Natural killer cell (primary cell): Measurements from ENCODE around the gene ENOX2. TPM values are rescaled to one million over a fixed set of nuclear protein-coding genes. Genes with fewer than 3 reads are reported as not detected.

Experiments
- ATAC-seq, 3 donors: fragments of 150-1000 bp in 2 of 3; fragments of 200-7000 bp in 1 of 3; cut with Tn5 transposase; 1 replicate in 1 of 3; 2 replicates in 2 of 3; pipeline ENCODE4 v1.10.0; 2021; ENCODE audit warnings: mild to moderate bottlenecking in 2 of 3, moderate library complexity in 2 of 3
- DNase-seq, 2 donors: peaks; one replicate each; pipeline versions ENCODE4 v3.0.0 to v3.0.0-alpha.2; 2013 to 2021; ENCODE audit warnings: mixed read lengths in 1 of 2
- H3K27ac ChIP-seq: one replicate; pipeline ENCODE4 v1.5.1; 2013; ENCODE audit warnings: mild to moderate bottlenecking, low read length
- H3K27me3 ChIP-seq: one replicate; pipeline ENCODE4 v1.6.1; 2013; ENCODE audit warnings: low read length; ENCODE audit not compliant: control insufficient read depth, insufficient read depth
- H3K36me3 ChIP-seq: one replicate; pipeline ENCODE4 v1.6.1; 2013; ENCODE audit warnings: low read length; ENCODE audit not compliant: control insufficient read depth, insufficient read depth
- H3K4me1 ChIP-seq: one replicate; pipeline ENCODE4 v1.6.1; 2013; ENCODE audit warnings: low read length; ENCODE audit not compliant: control insufficient read depth, insufficient read depth
- H3K4me3 ChIP-seq: one replicate; pipeline ENCODE4 v1.5.1; 2013; ENCODE audit warnings: low read length
- H3K9me3 ChIP-seq: one replicate; pipeline ENCODE4 v1.6.1; 2013; ENCODE audit warnings: low read length; ENCODE audit not compliant: control insufficient read depth, insufficient read depth
- H3K27ac Mint-ChIP-seq, 2 donors: one replicate each; pipeline ENCODE4 v1.8.0; 2022; ENCODE audit warnings: mild to moderate bottlenecking in 2 of 2, mixed read lengths in 2 of 2, moderate library complexity in 1 of 2
- H3K27me3 Mint-ChIP-seq, 2 donors: one replicate each; pipeline ENCODE4 v1.8.0; 2022; ENCODE audit warnings: low read depth in 2 of 2, mixed read lengths in 2 of 2
- H3K36me3 Mint-ChIP-seq: one replicate; pipeline ENCODE4 v1.8.0; 2022; ENCODE audit warnings: mixed read lengths
- H3K4me1 Mint-ChIP-seq, 2 donors: one replicate each; pipeline ENCODE4 v1.8.0; 2022; ENCODE audit warnings: mixed read lengths in 2 of 2
- H3K4me3 Mint-ChIP-seq: one replicate; pipeline ENCODE4 v1.8.0; 2022; ENCODE audit warnings: mild to moderate bottlenecking, moderate library complexity, mixed read lengths
- H3K9me3 Mint-ChIP-seq, 2 donors: one replicate each; pipeline ENCODE4 v1.8.0; 2022; ENCODE audit warnings: mixed read lengths in 2 of 2
- WGBS: methylation state at CpG from one replicate; pipeline ENCODE4 v1.1.7; 2013; ENCODE audit warnings: missing lambda C conversion rate; ENCODE audit not compliant: insufficient coverage; 5-methylcytosine and 5-hydroxymethylcytosine counted together
- intact Hi-C: fragments of 100-400 bp; cut with micrococcal nuclease; formaldehyde crosslinking; loops from one replicate; pipeline ENCODE4 v1.14.2; 2022
- total RNA-seq, 4 donors: library from RNA; stranded (reverse); fragments of 120-200 nt in 1 of 4; gene quantifications; one replicate each; pipeline versions ENCODE4 v1.2.3 to v1.2.4, GENCODE V29; 2013 to 2022
- TF ChIP-seq, protein P1 (sequence below): fragments of 200-600 bp; IDR thresholded peaks from one replicate; pipeline ENCODE4 v1.8.0; 2022; ENCODE audit warnings: antibody characterized with exemption

Gene ENOX2
- total RNA-seq, 3 donors from 2014 or later (not counting 1 experiment from before 2014, with no cell fraction given): 9.3 to 14.7 (median 13.3) TPM

DNA sequence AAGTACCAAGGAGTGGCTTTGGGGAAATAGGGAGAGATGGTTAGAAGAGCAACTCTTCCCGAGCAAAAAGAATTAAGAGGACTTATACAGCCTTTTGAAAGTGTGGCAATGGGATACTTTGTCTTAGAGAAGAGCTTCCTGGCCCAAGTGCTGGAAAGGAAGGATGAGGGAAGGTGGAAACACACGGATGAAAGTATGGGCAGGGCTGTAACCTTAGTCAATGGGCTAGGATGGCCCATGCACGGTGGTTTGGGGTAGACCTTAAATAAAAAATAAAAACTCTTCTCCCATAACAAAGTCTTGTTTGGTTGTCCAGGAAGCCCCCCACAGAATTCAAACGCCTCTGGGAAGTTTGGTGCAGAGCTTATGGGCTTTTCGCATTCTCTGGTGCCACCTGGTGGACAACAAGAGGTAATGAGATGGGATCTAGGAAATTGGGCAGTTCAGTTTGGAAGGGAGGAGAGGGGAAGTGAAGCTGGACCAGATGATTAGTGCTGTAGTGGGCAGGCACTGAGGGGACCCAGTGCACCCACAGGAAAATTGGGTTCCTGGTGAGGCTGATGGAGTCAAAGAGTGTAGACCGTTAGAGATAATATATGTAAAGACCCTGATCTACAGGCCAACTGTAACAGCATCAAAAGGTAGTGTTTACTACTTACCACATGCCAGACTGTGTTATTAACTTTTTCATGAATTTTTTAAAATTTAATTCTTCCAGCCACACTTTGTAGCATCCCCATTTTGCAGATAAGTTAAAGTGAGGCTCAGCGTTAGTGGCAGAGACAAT, 13.8 kb upstream of the ENOX2 start:
- Histone ChIP-seq H3K36me3 (no peaks in the 10 kb centered on the region), H3K4me3 (no peak overlapping the region), H3K27me3 (no peaks in the 10 kb centered on the region), H3K9me3 (no peaks in the 10 kb centered on the region), H3K4me1 (no peaks in the 10 kb centered on the region), H3K27ac (no peak overlapping the region)
- 37% methylated on average over 3 of the region's 7 CpGs for WGBS
- TF ChIP-seq, protein P1, sequence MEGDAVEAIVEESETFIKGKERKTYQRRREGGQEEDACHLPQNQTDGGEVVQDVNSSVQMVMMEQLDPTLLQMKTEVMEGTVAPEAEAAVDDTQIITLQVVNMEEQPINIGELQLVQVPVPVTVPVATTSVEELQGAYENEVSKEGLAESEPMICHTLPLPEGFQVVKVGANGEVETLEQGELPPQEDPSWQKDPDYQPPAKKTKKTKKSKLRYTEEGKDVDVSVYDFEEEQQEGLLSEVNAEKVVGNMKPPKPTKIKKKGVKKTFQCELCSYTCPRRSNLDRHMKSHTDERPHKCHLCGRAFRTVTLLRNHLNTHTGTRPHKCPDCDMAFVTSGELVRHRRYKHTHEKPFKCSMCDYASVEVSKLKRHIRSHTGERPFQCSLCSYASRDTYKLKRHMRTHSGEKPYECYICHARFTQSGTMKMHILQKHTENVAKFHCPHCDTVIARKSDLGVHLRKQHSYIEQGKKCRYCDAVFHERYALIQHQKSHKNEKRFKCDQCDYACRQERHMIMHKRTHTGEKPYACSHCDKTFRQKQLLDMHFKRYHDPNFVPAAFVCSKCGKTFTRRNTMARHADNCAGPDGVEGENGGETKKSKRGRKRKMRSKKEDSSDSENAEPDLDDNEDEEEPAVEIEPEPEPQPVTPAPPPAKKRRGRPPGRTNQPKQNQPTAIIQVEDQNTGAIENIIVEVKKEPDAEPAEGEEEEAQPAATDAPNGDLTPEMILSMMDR: peak; percentile 66
- Mint-ChIP-seq H3K4me3 (no peak overlapping the region), H3K27me3 (peaks cover 0 to 51% of the 10 kb centered on the region in 2 donors), H3K36me3 (no peaks in the 10 kb centered on the region), H3K9me3 (no peaks in the 10 kb centered on the region), H3K27ac (no peak overlapping the region), H3K4me1 (no peaks in the 10 kb centered on the region)
- ATAC-seq (peak in 2 of 3 donors; percentile 52 to 84), DNase-seq (peak; percentile 15 to 78)
- intact Hi-C loops: loop anchor here (1.0 to 5.0 kb wide), 5 partner anchors 340 to 1315 kb away; no protein-coding TSS in a partner anchor

DNA sequence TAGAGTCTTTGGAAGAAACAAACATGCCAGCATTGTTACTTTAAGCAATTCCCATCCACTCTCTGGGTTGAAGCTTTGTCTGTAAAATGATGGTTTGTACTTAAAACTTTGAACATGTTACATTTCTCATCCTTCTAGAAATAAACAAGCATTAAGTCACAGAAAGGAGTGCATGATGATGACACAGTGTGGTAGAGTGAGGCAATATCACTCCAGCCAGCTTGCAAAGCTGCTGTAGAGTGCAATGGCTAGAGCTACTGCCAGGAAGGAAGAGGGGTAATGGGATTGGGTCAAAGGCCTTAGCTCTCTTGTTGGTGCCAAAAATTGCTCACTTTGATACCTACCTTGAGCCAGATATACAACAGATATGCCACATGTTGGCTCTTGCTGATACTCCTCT, 12.3 kb upstream of the ENOX2 start:
- H3K9me3 Mint-ChIP-seq: no peaks in the 10 kb centered on the region
- H3K27me3 ChIP-seq: no peaks in the 10 kb centered on the region
- H3K36me3 ChIP-seq: no peaks in the 10 kb centered on the region
- peaks cover 0 to 40% of the 10 kb centered on the region in 2 donors for H3K27me3 Mint-ChIP-seq
- no peak for DNase-seq
- no peaks in the 10 kb centered on the region for H3K4me1 Mint-ChIP-seq
- no peak overlapping the region for H3K27ac Mint-ChIP-seq
- intact Hi-C loops: loop anchor here (5.0 kb wide), 2 partner anchors 523 to 1313 kb away; no protein-coding TSS in a partner anchor
- no peak overlapping the region for H3K4me3 Mint-ChIP-seq
- TF ChIP-seq, protein P1: no peak
- ATAC-seq: no peak
- no peak overlapping the region for H3K27ac ChIP-seq
- no peak overlapping the region for H3K4me3 ChIP-seq
- no peaks in the 10 kb centered on the region for H3K9me3 ChIP-seq
- no peaks in the 10 kb centered on the region for H3K36me3 Mint-ChIP-seq
- H3K4me1 ChIP-seq: no peaks in the 10 kb centered on the region

DNA sequence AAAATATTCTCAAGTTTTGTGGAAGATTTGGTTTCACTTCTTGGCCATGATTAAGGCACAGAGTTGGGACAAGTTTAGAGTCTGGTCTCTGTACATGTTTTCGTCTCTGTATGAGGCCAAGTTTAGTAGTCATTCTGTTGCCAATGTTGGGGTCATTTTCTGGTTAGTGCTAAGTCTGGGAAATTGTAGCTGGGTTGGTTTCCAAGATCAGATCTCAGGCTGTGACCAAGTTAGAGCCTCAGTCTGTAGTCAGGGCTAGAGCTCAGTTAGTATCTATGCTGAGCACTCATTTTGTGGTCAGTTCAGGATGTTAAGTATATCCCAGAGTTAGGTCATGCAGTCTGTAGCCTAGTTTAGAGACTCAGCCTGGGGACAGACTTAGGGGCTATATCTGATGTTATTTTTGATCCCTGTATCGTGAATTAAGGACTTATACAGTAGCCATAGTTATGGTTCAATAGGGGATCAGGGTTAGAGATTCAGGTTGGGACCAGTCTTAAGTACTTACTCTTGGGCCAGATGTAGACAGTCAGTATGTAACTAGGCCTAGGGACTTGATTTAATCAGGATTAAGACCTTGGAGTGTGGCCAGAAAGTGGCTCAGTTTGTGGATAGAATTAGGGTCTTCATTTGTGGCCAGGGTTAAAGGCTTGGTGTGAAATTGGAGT, 6.6 kb upstream of the ENOX2 start:
- no peak overlapping the region for H3K27ac ChIP-seq
- H3K4me1 ChIP-seq: no peaks in the 10 kb centered on the region
- H3K36me3 ChIP-seq: no peaks in the 10 kb centered on the region
- H3K27me3 ChIP-seq: no peaks in the 10 kb centered on the region
- H3K27ac Mint-ChIP-seq: no peak overlapping the region
- intact Hi-C loops: no loop called here
- H3K4me3 Mint-ChIP-seq: no peak overlapping the region
- WGBS: 79% methylated on average over 2 of the region's 2 CpGs
- H3K4me1 Mint-ChIP-seq: no peaks in the 10 kb centered on the region
- peaks cover 4 to 15% of the 10 kb centered on the region in 2 donors for H3K27me3 Mint-ChIP-seq
- TF ChIP-seq, protein P1: no peak
- H3K9me3 Mint-ChIP-seq: no peaks in the 10 kb centered on the region
- DNase-seq (no peak), ATAC-seq (no peak)
- no peaks in the 10 kb centered on the region for H3K36me3 Mint-ChIP-seq
- H3K9me3 ChIP-seq: no peaks in the 10 kb centered on the region
- no peak overlapping the region for H3K4me3 ChIP-seq
